ENCODE measurements around the gene ANKS1B. TPM values are rescaled to one million over a fixed set of nuclear protein-coding genes. Genes with fewer than 3 reads are reported as not detected.
A peak's percentile ranks its signal among the peaks of the same experiment; 100 is the strongest.

Gene ANKS1B
- total RNA-seq, 1 experiment from 2014 or later = 18.8 TPM

GRCh38 chr12:98922871-98923270 is 1061.9 kb downstream of the ANKS1B start:
- no peaks in the 10 kb centered on the region for H3K27me3 Mint-ChIP-seq (ENCODE audit: insufficient read depth, unreplicated experiment)
- H3K9me3 Mint-ChIP-seq (ENCODE audit: unreplicated experiment) = no peaks in the 10 kb centered on the region
- POLR2A ChIA-PET = no interaction called here
- intact Hi-C loops (cut with micrococcal nuclease) = no loop called here
- DNase-seq (ENCODE audit: unreplicated experiment) = no peak
- H3K4me3 Mint-ChIP-seq (ENCODE audit: unreplicated experiment) = no peak overlapping the region
- no TSS peak for BruUV-seq (replicated peaks)
- no peak for TF ChIP-seq CTCF (IDR thresholded peaks at IDR 0.05; ENCODE audit: unreplicated experiment)
- H3K36me3 Mint-ChIP-seq (ENCODE audit: insufficient read depth, unreplicated experiment) = no peaks in the 10 kb centered on the region
- CTCF ChIA-PET = no interaction called here
- no peaks in the 10 kb centered on the region for H3K4me1 Mint-ChIP-seq (ENCODE audit: insufficient read depth, unreplicated experiment)
- H3K27ac Mint-ChIP-seq (ENCODE audit: low read depth, unreplicated experiment) = no peak overlapping the region

GRCh38 chr12:98918176-98918863 is 1066.4 kb downstream of the ANKS1B start:
- no TSS peak for BruUV-seq (replicated peaks)
- POLR2A ChIA-PET = no interaction called here
- CTCF ChIA-PET = interaction anchor here (0.6 kb wide), 1 partner anchor 224 kb away, joined by 4 read pairs; no protein-coding TSS in a partner anchor
- H3K4me1 Mint-ChIP-seq (ENCODE audit: insufficient read depth, unreplicated experiment) = no peaks in the 10 kb centered on the region
- H3K27ac Mint-ChIP-seq (ENCODE audit: low read depth, unreplicated experiment) = no peak overlapping the region
- TF ChIP-seq CTCF (IDR thresholded peaks at IDR 0.05; ENCODE audit: unreplicated experiment) = no peak
- peaks cover 6% of the 10 kb centered on the region for H3K36me3 Mint-ChIP-seq (ENCODE audit: insufficient read depth, unreplicated experiment)
- no peak for DNase-seq (ENCODE audit: unreplicated experiment)
- H3K9me3 Mint-ChIP-seq (ENCODE audit: unreplicated experiment) = no peaks in the 10 kb centered on the region
- intact Hi-C loops (cut with micrococcal nuclease) = no loop called here
- H3K4me3 Mint-ChIP-seq (ENCODE audit: unreplicated experiment) = no peak overlapping the region
- no peaks in the 10 kb centered on the region for H3K27me3 Mint-ChIP-seq (ENCODE audit: insufficient read depth, unreplicated experiment)

- peak; percentile 8 for DNase-seq (ENCODE audit: unreplicated experiment)
- CTCF ChIA-PET = no interaction called here
- no peak for TF ChIP-seq CTCF (IDR thresholded peaks at IDR 0.05; ENCODE audit: unreplicated experiment)
These were observed 1068.6 kb downstream of the ANKS1B start for GRCh38 chr12:98916106-98916505.

GRCh38 chr12:98912401-98912974 is 1072.2 kb downstream of the ANKS1B start:
- no peak for TF ChIP-seq CTCF (IDR thresholded peaks at IDR 0.05; ENCODE audit: unreplicated experiment)
- Mint-ChIP-seq H3K27me3 (ENCODE audit: insufficient read depth, unreplicated experiment) (no peaks in the 10 kb centered on the region), H3K9me3 (ENCODE audit: unreplicated experiment) (no peaks in the 10 kb centered on the region), H3K4me1 (ENCODE audit: insufficient read depth, unreplicated experiment) (no peaks in the 10 kb centered on the region), H3K36me3 (ENCODE audit: insufficient read depth, unreplicated experiment) (peaks cover 6% of the 10 kb centered on the region), H3K4me3 (ENCODE audit: unreplicated experiment) (no peak overlapping the region), H3K27ac (ENCODE audit: low read depth, unreplicated experiment) (no peak overlapping the region)
- intact Hi-C loops (cut with micrococcal nuclease) = no loop called here
- no TSS peak for BruUV-seq (replicated peaks)
- ChIA-PET CTCF (no interaction called here), POLR2A (no interaction called here)
- no peak for DNase-seq (ENCODE audit: unreplicated experiment)

More at GRCh38 chr12:98916106-98916505, 1068.6 kb downstream of the ANKS1B start:
- Mint-ChIP-seq H3K27ac (ENCODE audit: low read depth, unreplicated experiment) (no peak overlapping the region), H3K9me3 (ENCODE audit: unreplicated experiment) (no peaks in the 10 kb centered on the region), H3K4me3 (ENCODE audit: unreplicated experiment) (no peak overlapping the region), H3K27me3 (ENCODE audit: insufficient read depth, unreplicated experiment) (no peaks in the 10 kb centered on the region), H3K36me3 (ENCODE audit: insufficient read depth, unreplicated experiment) (peaks cover 6% of the 10 kb centered on the region), H3K4me1 (ENCODE audit: insufficient read depth, unreplicated experiment) (no peaks in the 10 kb centered on the region)
- intact Hi-C loops (cut with micrococcal nuclease) = no loop called here
- no TSS peak for BruUV-seq (replicated peaks)
- POLR2A ChIA-PET = interaction anchor here (0.5 kb wide), 1 partner anchor 270 kb away, joined by 3 read pairs; no protein-coding TSS in a partner anchor

Data from MCF 10A (cell line).